Fibroblast of peridontal ligament (primary cell): ENCODE data around the gene RAD51D.
"Not testable (repeated sequence)": the region's sequence is repeated elsewhere in the genome, so short reads cannot be mapped to it uniquely, and the experiment has no call there.

ENCODE experiments used
- DNase-seq: peaks from one replicate; pipeline ENCODE4 v3.0.0-alpha.2; 2010; ENCODE audit errors: extremely low read depth

RAD51D gene

GRCh38 chr17:35119370-35120165 is at the start of gene RAD51D:
RAD51D (minus strand) TSS chr17:35119860; CDS start chr17:35119613, 247 bp downstream.
- peak; percentile 56 for DNase-seq

DNA sequence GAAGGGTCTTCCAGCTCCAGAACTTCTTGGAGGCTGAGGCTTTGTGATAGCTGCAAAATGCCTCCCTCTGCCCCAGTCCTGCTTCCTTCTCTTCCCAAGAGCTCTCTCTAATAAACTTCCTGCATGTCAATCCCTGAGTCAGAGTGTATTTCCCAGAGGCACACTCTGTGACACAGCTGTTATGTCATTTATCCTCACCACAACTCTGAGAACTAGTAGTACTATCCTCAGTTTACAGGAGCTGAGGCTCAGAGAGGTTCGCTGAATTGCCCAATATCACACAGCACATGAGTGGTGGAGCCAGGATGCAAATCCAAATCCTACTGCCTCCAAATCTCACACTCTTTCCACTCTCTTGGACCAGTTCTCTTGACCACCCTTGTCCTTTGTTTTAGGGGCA is 48.0 kb upstream of the RAD51D start:
- DNase-seq, result peak; percentile 30

- no peak for DNase-seq
Measured at GRCh38 chr17:35167046-35167445, 47.4 kb upstream of the RAD51D start.

GRCh38 chr17:35166526-35166925 is 46.9 kb upstream of the RAD51D start:
- no peak for DNase-seq

DNA sequence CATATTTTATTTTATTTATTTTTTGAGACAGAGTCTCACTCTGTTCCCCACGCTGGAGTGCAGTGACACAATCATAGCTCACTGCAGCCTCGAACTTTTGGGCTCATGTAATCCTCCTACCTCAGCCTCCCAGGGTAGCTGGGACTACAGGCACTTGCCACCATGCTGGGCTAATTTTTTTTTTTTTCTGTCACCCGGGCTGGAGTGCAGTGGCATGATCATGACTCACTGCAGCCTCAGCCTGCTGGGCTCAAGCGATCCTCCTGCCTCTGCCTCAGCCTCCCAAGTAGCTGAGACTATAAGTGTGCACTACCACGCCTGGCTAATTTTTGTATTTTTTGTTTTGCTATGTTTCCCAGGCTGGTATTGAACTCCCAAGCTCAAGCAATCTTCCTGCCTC is 45.1 kb upstream of the RAD51D start:
- no peak for DNase-seq

DNA sequence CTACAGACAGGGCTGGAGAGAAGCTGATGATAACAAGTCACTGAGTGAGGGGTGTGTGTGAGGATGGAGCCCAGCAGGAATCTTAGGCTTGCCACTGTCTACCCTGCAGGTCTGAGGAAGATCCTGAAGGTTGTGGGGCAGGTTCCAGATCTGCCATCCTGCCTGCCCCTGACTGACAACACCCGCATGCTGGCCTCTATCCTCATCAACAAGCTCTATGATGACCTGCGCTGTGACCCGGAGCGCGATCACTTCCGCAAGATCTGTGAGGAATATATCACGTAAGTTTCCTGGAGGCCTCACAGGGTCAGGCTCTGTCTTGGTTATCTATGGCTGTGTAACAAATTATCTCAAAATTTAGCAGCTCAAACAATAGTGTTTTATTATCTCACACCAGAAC is 44.2 kb upstream of the RAD51D start:
- DNase-seq, result no peak

GRCh38 chr17:35162755-35163154 is 43.1 kb upstream of the RAD51D start:
- DNase-seq, result no peak

DNA sequence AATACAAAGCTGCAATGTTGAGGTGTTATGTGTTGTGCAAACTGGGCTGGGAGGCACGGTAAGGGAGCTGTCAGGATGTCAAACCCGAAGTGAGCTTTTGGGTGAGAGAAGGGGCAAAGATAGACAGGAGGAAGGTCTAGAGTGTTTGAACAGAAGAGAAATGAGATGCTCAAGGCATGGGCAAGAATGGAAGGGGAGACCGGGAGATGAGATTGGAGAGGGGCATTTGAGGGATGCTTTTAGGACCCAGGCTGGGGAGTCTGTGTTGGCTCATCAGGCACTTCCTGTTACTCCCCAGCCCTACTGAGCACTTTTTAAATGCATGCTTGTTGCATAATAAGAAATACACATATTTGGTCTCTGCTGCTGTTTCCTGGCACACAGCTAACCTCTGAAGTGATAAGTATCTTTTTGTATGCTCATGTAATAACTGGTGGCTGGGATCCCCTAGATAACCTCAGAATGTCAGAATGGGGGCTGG is 41.7 kb upstream of the RAD51D start:
- no peak for DNase-seq

DNA sequence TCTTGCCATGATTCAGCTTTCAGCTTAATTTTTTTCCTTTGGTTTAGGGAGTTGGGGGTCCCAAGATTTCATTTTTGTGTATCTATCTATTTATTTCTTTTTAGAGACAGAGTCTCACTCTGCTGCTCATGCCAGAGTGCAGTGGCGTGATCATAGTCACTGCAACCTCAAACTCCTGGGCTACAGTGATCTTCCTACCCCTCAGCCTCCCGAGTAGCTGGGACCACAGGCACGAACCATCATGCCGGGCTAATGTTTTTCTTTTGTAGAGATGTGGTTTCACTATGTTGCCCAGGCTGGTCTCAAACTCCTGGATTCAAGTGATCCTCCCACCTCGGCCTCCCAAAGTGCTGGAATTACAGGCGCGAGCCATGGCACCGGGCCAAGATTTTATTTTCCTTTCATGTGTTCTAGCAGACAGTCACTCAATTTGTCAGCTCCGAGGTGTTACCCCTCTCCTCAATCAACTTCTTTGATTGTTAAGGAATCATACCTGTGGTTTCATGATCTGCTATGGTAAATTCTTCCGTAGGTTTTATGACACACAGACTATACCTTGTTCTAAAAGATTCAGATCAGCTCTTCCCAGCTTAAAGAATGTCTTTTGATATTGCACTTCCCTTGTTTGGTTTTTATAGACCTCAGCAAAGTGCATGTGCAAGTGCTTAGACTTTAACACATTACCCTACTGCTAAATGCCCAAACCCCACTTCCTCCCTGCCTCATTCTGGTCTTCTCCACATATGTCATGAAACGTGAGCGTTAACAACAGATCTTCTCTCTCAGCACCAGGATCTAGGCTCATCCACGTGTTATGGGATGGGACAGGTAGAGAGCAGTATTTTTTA is 40.9 kb upstream of the RAD51D start:
- no peak for DNase-seq

- DNase-seq, result no peak
Measured at GRCh38 chr17:35159940-35160339, 40.3 kb upstream of the RAD51D start.

GRCh38 chr17:35155246-35155645 is 35.6 kb upstream of the RAD51D start:
- DNase-seq, result no peak

GRCh38 chr17:35154196-35155165 is 34.8 kb upstream of the RAD51D start:
- DNase-seq, result no peak

DNA sequence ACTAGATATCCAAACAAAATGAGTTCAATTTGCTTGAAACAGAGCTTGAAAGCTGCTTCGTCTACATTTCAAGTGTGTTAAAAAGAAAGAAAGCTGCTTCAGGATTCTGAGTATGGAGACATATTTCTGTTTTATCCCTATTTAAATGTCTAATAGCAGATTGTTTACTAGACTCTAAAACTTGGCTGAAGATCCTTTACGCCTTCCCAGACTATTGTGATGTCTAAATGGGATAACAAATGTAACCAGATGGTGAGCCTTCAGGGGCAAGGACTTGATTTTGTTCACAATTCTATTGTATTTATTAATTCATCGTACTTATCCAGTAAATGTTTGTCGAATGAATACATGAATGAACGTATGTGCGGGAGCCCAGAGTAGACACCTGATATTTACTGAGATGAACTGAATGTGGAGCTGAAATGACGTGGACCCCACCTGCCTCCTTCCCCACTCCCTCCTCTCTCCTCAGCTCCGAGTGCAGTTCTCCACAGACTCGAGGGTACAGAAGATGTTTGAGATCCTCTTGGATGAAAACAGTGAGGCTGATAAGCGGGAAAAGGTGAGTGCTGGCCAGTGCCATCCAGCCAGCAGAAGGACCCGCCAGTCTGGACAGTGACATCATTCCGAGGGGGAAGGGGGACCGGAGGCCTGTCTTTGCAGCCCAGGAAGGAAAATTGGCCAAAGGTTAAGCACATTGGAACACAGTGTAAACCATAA is 32.9 kb upstream of the RAD51D start:
- DNase-seq, result no peak

DNA sequence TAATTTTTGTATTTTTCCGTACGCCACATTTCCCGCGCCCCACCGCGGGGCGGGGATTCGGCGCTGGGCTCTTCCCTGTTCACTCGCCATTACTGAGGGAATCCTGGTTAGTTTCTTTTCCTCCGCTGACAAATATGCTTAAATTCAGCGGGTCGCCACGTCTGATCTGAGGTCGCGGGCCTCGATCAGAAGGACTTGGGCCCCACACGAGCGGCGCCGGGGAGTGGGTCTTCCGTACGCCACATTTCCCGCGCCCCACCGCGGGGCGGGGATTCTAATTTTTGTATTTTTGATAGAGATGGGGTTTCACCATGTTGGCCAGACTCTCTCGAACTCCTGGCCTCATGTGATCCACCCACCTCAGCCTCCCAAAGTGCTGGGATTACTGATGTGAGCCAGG is 31.4 kb upstream of the RAD51D start:
- not testable (repeated sequence) for DNase-seq

DNA sequence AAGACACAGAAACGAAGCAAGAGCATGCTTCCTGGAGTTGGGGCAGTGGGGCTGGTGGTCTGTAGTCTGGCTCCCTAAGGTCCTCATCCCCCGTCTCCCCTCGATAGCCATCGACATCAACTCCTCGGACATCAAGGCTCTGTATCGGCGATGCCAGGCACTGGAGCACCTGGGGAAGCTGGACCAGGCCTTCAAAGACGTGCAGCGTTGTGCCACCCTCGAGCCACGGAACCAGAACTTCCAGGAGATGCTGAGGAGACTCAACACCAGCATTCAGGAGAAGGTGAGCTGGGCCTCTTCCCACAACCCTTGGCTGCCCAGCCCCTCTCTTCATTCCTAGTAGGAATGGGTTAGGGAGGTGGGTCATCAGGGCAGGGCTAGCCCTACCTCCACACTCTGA is 30.3 kb upstream of the RAD51D start:
- no peak for DNase-seq

- DNase-seq, result no peak
Measured at GRCh38 chr17:35148144-35148543, 28.5 kb upstream of the RAD51D start.

DNA sequence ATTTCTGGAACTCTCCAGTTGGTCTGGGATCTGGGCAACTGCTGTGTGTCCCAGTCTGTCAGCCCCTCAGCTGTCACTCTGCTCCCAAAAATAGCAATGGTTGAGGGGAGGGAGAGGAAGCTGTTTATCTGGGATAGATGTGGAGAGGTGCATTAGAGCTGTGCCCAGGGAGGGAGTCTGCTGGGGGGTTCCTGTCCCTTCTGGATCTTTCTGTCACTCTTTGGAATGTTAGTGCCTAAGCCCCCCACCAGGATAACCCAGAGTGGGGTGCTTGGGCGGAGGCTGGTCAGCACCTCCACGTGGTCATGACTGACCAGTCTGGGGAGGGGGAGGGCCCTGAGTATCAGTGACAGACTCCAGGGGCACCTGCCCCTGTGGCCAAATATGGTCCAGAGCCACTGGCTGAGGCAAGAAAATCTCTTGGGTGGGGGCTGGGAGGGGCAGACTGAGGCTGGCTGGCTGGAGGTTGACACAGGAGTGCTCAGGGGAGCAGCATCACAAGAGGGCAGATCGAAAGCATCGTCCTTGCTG is 27.8 kb upstream of the RAD51D start, which contains the start of gene UNC45B:
TSS of gene UNC45B (plus strand) at position 443 of the 531 bp plus-strand sequence. CDS start 447 bp downstream, outside the sequence.
- DNase-seq, result no peak

GRCh38 chr17:35146214-35146833 is 26.7 kb upstream of the RAD51D start:
- no peak for DNase-seq

- DNase-seq, result no peak
Measured at GRCh38 chr17:35144840-35145239, 25.2 kb upstream of the RAD51D start.

DNA sequence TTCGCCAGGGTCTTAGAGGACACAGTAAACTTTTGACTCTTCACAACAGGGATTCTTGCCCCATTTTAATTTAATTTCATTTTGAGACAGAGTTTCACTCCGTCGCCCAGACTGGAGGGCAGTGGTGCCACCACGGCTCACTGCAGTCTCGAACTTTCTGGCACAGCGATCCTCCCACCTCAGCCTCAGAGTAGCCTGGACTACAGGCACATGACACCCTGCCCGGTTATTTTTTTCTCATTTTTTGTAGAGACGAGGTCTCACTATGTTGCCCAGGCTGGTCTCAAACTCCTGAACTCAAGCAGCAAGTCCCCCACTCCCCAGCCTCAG is 22.8 kb upstream of the RAD51D start:
- no peak for DNase-seq
